HL-60 (cell line): ENCODE data around the gene MTR.

Source experiments
- DNase-seq, 2 experiments: peaks; one replicate each; pipeline ENCODE4 v3.0.0-alpha.2; 2010 to 2020; ENCODE audit warnings: low read depth in 1 of 2, low spot score in 1 of 2
- H3K27ac ChIP-seq: fragments of 250-450 bp; sonication (Bioruptor Pico); replicated peaks from 2 replicates; pipeline ENCODE4 v1.5.1; 2020; ENCODE audit warnings: mild to moderate bottlenecking, moderate library complexity
- H3K27me3 ChIP-seq: fragments of 250-450 bp; sonication (Bioruptor Pico); 2 replicates; pipeline ENCODE4 v1.5.1; 2021; ENCODE audit warnings: mild to moderate bottlenecking, moderate library complexity; ENCODE audit not compliant: insufficient read depth, poor library complexity, severe bottlenecking
- H3K4me3 ChIP-seq: replicated peaks from 2 replicates; pipeline ENCODE4 v1.5.1; 2011; ENCODE audit warnings: mild to moderate bottlenecking, control low read depth, low read length; ENCODE audit not compliant: insufficient read depth
- CTCF ChIP-seq: IDR thresholded peaks from one replicate; pipeline ENCODE4 v1.5.1; 2011; ENCODE audit warnings: low read length, control low read depth, inconsistent platforms; ENCODE audit not compliant: insufficient read depth
- GABPA ChIP-seq: IDR thresholded peaks from 2 replicates; pipeline ENCODE4 v1.6.1; 2012; ENCODE audit warnings: low read depth
- POLR2AphosphoS5 ChIP-seq: IDR thresholded peaks from 2 replicates; pipeline ENCODE4 v1.6.1; 2012; ENCODE audit warnings: low read depth
- REST ChIP-seq: IDR thresholded peaks from 2 replicates; pipeline ENCODE4 v1.6.1; 2012; ENCODE audit warnings: low read depth; ENCODE audit not compliant: insufficient replicate concordance
- SPI1 ChIP-seq: IDR thresholded peaks from 2 replicates; pipeline ENCODE4 v1.6.1; 2012; ENCODE audit warnings: low read depth, mild to moderate bottlenecking, borderline replicate concordance

MTR gene

GRCh38 chr1:236850077-236850979 lies 55.2 kb downstream of the MTR start:
- Histone ChIP-seq H3K27ac (no peak overlapping the region), H3K4me3 (no peak overlapping the region), H3K27me3 (no peaks in the 10 kb centered on the region)
- DNase-seq = no peak
- TF ChIP-seq CTCF = no peak
- no peak for TF ChIP-seq POLR2AphosphoS5
- TF ChIP-seq GABPA = no peak
- no peak for TF ChIP-seq SPI1
- no peak for TF ChIP-seq REST

GRCh38 chr1:236851871-236852270 lies 56.8 kb downstream of the MTR start:
- Histone ChIP-seq H3K27me3 (no peaks in the 10 kb centered on the region), H3K27ac (no peak overlapping the region), H3K4me3 (no peak overlapping the region)
- TF ChIP-seq REST (no peak), POLR2AphosphoS5 (no peak), CTCF (no peak), GABPA (no peak), SPI1 (no peak)
- DNase-seq = no peak

GRCh38 chr1:236853921-236854604 lies 59.0 kb downstream of the MTR start:
- Histone ChIP-seq H3K27me3 (no peaks in the 10 kb centered on the region), H3K4me3 (no peak overlapping the region), H3K27ac (no peak overlapping the region)
- no peak for DNase-seq
- TF ChIP-seq REST (no peak), GABPA (no peak), SPI1 (no peak), CTCF (no peak), POLR2AphosphoS5 (no peak)
